GM12891 (cell line): Measurements from ENCODE around the gene CFDP1.
"Not testable (repeated sequence)": the region's sequence is repeated elsewhere in the genome, so short reads cannot be mapped to it uniquely, and the experiment has no call there.

ENCODE experiments used
- DNase-seq: peaks from one replicate; pipeline ENCODE4 v3.0.0; 2011; ENCODE audit warnings: low spot score; ENCODE audit not compliant: insufficient read length
- FAIRE-seq: peaks from 2 replicates; lab custom pipeline; 2011; peaks lifted over from hg19 to GRCh38; lab: Jason Lieb, UNC
- PAX5 ChIP-seq: IDR thresholded peaks from 2 replicates; pipeline ENCODE4 v1.6.1; 2011; ENCODE audit warnings: low read length, moderate library complexity, mild to moderate bottlenecking; ENCODE audit not compliant: insufficient read depth, severe bottlenecking
- POLR2A ChIP-seq: IDR thresholded peaks from 2 replicates; pipeline ENCODE4 v1.6.1; 2011; ENCODE audit warnings: low read depth, low read length, control low read depth
- POLR2AphosphoS5 ChIP-seq: IDR thresholded peaks from 2 replicates; pipeline ENCODE4 v1.6.1; 2011; ENCODE audit warnings: low read depth, low read length, control low read depth
- POU2F2 ChIP-seq: IDR thresholded peaks from 2 replicates; pipeline ENCODE4 v1.6.1; 2011; ENCODE audit warnings: low read depth, mild to moderate bottlenecking, control low read depth, low read length, moderate library complexity
- SPI1 ChIP-seq: IDR thresholded peaks from 2 replicates; pipeline ENCODE4 v1.6.1; 2011; ENCODE audit warnings: low read depth, low read length, control low read depth
- TAF1 ChIP-seq: IDR thresholded peaks from 2 replicates; pipeline ENCODE4 v1.6.1; 2011; ENCODE audit warnings: low read depth, low read length, control low read depth

CFDP1 gene

GRCh38 chr16:75459691-75460090 lies 26.4 kb upstream of the CFDP1 start:
- DNase-seq = no peak
- TF ChIP-seq POLR2AphosphoS5 (no peak), PAX5 (no peak), POLR2A (no peak)
- FAIRE-seq = no peak

- TF ChIP-seq TAF1 = no peak
- FAIRE-seq = no peak
- DNase-seq = no peak
Observed at GRCh38 chr16:75458439-75458838, 25.1 kb upstream of the CFDP1 start.

- DNase-seq = no peak
- FAIRE-seq = no peak
- TF ChIP-seq POU2F2 (no peak), TAF1 (no peak), POLR2A (no peak), PAX5 (no peak), POLR2AphosphoS5 (no peak), SPI1 (no peak)
Observed at GRCh38 chr16:75458029-75458428, 24.7 kb upstream of the CFDP1 start.

- DNase-seq = no peak
- no peak for TF ChIP-seq TAF1
- no peak for TF ChIP-seq POLR2AphosphoS5
- no peak for TF ChIP-seq POU2F2
- TF ChIP-seq PAX5 = no peak
- no peak for TF ChIP-seq SPI1
- no peak for TF ChIP-seq POLR2A
- no peak for FAIRE-seq
Observed at GRCh38 chr16:75457485-75458021, 24.2 kb upstream of the CFDP1 start.

GRCh38 chr16:75456971-75457370 lies 23.7 kb upstream of the CFDP1 start:
- no peak for TF ChIP-seq POLR2A
- TF ChIP-seq SPI1 = no peak
- TF ChIP-seq PAX5 = no peak
- TF ChIP-seq TAF1 = no peak
- no peak for TF ChIP-seq POLR2AphosphoS5
- no peak for TF ChIP-seq POU2F2
- DNase-seq = no peak
- FAIRE-seq = no peak

- not testable (repeated sequence) for DNase-seq, FAIRE-seq
Observed at GRCh38 chr16:75456486-75456885, 23.2 kb upstream of the CFDP1 start.

GRCh38 chr16:75455677-75456076 lies 22.4 kb upstream of the CFDP1 start:
- DNase-seq = no peak
- no peak for FAIRE-seq
- TF ChIP-seq SPI1 (no peak), PAX5 (no peak), POLR2AphosphoS5 (no peak), TAF1 (no peak), POU2F2 (no peak), POLR2A (no peak)

GRCh38 chr16:75452464-75453190 lies 19.3 kb upstream of the CFDP1 start:
- DNase-seq = no peak
- no peak for TF ChIP-seq TAF1
- no peak for TF ChIP-seq SPI1
- no peak for TF ChIP-seq POLR2A
- TF ChIP-seq PAX5 = no peak
- TF ChIP-seq POU2F2 = no peak
- no peak for TF ChIP-seq POLR2AphosphoS5
- no peak for FAIRE-seq

- TF ChIP-seq POLR2A (no peak), POLR2AphosphoS5 (no peak), POU2F2 (no peak), PAX5 (no peak), SPI1 (no peak), TAF1 (no peak)
- FAIRE-seq = no peak
- no peak for DNase-seq
Observed at GRCh38 chr16:75446416-75446815, 13.1 kb upstream of the CFDP1 start.

GRCh38 chr16:75445298-75445697 lies 12.0 kb upstream of the CFDP1 start:
- DNase-seq = no peak
- no peak for FAIRE-seq
- no peak for TF ChIP-seq POLR2AphosphoS5
- TF ChIP-seq SPI1 = no peak
- TF ChIP-seq TAF1 = no peak
- no peak for TF ChIP-seq POLR2A
- TF ChIP-seq POU2F2 = no peak
- no peak for TF ChIP-seq PAX5
